BE2C (cell line): Measurements from ENCODE around the gene KNSTRN.

Source experiments
- DNase-seq: peaks from one replicate; pipeline ENCODE4 v3.0.0-alpha.2; 2020
- H3K27me3 ChIP-seq: fragments of 250-450 bp; sonication (Bioruptor Pico); 2 replicates; pipeline ENCODE4 v1.5.1; 2020; ENCODE audit warnings: mild to moderate bottlenecking
- H3K36me3 ChIP-seq: fragments of 250-450 bp; sonication (Bioruptor Pico); 2 replicates; pipeline ENCODE4 v1.5.1; 2020; ENCODE audit warnings: mild to moderate bottlenecking
- H3K4me1 ChIP-seq: fragments of 250-450 bp; sonication (Bioruptor Pico); 2 replicates; pipeline ENCODE4 v1.5.1; 2020
- H3K4me3 ChIP-seq: 2 replicates; pipeline ENCODE4 v1.5.1; 2011; ENCODE audit warnings: low read depth, low read length
- H3K9me3 ChIP-seq: fragments of 250-450 bp; sonication (Bioruptor Pico); 2 replicates; pipeline ENCODE4 v1.5.1; 2020
- TF ChIP-seq, protein P1 (sequence below): IDR thresholded peaks from 2 replicates; pipeline ENCODE4 v1.5.1; 2012; ENCODE audit warnings: mild to moderate bottlenecking, low read depth, low read length

KNSTRN gene

DNA sequence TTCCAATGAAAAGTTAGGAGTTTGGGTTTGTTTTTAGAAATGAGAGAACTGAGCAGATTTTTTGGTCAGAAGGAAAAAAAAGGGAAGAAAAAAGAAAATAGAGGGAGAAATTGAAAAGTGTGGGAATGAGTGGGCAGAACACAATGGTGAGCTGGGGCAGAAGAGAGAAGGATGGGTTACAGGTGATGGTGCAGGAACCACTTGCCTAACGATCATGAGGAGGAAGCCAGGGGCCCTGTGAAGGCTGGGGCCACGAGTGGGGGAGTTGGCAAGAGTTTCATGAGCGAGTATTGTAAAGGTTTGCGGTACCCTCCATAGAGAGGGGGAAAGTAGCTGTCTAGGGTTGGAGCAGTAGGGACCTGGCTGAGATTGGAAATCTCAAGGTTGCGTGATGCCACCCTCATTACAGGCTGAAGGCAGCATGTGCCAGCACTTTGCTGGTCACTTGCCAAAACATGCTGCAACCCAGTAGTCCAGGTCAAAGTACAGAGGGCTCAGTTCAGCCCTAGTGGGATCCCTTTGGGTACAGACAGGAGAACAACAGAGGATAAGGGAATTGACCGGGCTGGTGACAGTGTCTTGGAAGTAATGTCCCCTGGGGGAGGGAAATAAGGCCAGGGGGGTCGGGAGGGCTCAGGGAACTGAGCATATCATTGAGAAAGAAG is 29.7 kb downstream of the KNSTRN start:
- DNase-seq: no peak
- no peaks in the 10 kb centered on the region for H3K4me1 ChIP-seq
- H3K36me3 ChIP-seq: peaks cover 70% of the 10 kb centered on the region
- no peaks in the 10 kb centered on the region for H3K27me3 ChIP-seq
- TF ChIP-seq, protein P1, sequence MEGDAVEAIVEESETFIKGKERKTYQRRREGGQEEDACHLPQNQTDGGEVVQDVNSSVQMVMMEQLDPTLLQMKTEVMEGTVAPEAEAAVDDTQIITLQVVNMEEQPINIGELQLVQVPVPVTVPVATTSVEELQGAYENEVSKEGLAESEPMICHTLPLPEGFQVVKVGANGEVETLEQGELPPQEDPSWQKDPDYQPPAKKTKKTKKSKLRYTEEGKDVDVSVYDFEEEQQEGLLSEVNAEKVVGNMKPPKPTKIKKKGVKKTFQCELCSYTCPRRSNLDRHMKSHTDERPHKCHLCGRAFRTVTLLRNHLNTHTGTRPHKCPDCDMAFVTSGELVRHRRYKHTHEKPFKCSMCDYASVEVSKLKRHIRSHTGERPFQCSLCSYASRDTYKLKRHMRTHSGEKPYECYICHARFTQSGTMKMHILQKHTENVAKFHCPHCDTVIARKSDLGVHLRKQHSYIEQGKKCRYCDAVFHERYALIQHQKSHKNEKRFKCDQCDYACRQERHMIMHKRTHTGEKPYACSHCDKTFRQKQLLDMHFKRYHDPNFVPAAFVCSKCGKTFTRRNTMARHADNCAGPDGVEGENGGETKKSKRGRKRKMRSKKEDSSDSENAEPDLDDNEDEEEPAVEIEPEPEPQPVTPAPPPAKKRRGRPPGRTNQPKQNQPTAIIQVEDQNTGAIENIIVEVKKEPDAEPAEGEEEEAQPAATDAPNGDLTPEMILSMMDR: no peak
- no peak overlapping the region for H3K4me3 ChIP-seq
- no peaks in the 10 kb centered on the region for H3K9me3 ChIP-seq

- Histone ChIP-seq H3K4me1 (no peaks in the 10 kb centered on the region), H3K36me3 (peaks cover 63% of the 10 kb centered on the region), H3K9me3 (no peaks in the 10 kb centered on the region), H3K4me3 (no peak overlapping the region), H3K27me3 (no peaks in the 10 kb centered on the region)
- DNase-seq: no peak
- TF ChIP-seq, protein P1: no peak
Observed at GRCh38 chr15:40413036-40413435, 30.5 kb downstream of the KNSTRN start.

GRCh38 chr15:40414816-40415215 is 32.3 kb downstream of the KNSTRN start:
- DNase-seq: no peak
- Histone ChIP-seq H3K4me3 (no peak overlapping the region), H3K4me1 (no peaks in the 10 kb centered on the region), H3K27me3 (no peaks in the 10 kb centered on the region), H3K9me3 (no peaks in the 10 kb centered on the region), H3K36me3 (peaks cover 66% of the 10 kb centered on the region)
- TF ChIP-seq, protein P1: no peak

DNA sequence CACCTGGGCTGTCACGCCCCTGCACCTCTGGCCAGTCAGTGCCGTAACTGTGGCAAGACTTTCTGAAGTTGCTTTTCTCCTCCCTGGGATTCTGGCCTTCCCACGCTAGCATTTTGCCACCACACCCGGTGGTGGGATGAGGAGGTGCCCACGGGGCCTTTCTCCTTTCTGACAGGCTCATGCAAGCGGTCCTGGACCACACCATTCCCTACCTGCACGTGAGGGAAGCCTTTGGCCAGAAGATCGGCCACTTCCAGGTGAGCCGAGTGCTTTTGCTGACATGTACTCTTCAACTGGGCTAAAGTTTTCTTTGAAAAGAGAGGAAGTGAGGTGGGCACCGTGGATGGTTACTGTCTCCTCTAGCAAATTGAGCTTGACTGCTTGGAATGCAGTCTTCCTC is 32.7 kb downstream of the KNSTRN start:
- Histone ChIP-seq H3K9me3 (no peaks in the 10 kb centered on the region), H3K36me3 (peaks cover 63% of the 10 kb centered on the region), H3K4me1 (peaks cover 3% of the 10 kb centered on the region; the same call in 1 of the 2 replicates), H3K4me3 (no peak overlapping the region), H3K27me3 (no peaks in the 10 kb centered on the region)
- TF ChIP-seq, protein P1: no peak
- DNase-seq: no peak

DNA sequence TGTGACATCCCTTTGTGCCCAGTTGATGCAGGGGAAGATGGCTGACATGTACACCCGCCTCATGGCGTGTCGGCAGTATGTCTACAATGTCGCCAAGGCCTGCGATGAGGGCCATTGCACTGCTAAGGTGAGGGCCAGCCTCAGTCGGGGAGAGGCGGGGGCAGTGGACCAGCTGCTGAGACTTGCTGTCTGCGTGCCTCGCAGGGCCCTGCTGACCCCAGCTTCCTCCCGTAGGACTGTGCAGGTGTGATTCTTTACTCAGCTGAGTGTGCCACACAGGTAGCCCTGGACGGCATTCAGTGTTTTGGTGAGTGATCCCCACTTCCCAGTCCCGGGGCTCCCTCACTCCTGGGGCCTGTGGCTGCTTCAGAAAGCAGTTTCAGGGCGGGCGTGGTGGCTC is 33.5 kb downstream of the KNSTRN start:
- peaks cover 54% of the 10 kb centered on the region for H3K36me3 ChIP-seq
- H3K4me1 ChIP-seq: peaks cover 12% of the 10 kb centered on the region
- H3K9me3 ChIP-seq: no peaks in the 10 kb centered on the region
- TF ChIP-seq, protein P1: no peak
- no peak for DNase-seq
- H3K4me3 ChIP-seq: no peak overlapping the region
- no peaks in the 10 kb centered on the region for H3K27me3 ChIP-seq

DNA sequence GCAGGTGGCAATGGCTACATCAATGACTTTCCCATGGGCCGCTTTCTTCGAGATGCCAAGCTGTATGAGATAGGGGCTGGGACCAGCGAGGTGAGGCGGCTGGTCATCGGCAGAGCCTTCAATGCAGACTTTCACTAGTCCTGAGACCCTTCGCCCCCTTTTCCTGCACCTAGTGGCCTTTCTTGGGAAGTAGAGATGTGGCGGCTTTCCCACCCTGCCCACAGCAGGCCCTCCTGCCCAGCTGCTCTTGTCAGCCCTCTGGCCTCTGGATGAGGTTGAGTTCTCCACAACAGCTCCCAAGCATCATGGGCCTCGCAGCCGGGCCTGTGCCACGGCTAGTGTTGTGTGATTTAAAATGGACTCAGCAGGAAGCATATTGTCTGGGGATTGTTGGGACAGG is 35.6 kb downstream of the KNSTRN start:
- no peak for DNase-seq
- peaks cover 19% of the 10 kb centered on the region for H3K4me1 ChIP-seq
- peaks cover 37% of the 10 kb centered on the region for H3K36me3 ChIP-seq
- no peaks in the 10 kb centered on the region for H3K27me3 ChIP-seq
- TF ChIP-seq, protein P1: no peak
- no peak overlapping the region for H3K4me3 ChIP-seq
- no peaks in the 10 kb centered on the region for H3K9me3 ChIP-seq
